ENCODE results near the gene CCDC180. TPM values are rescaled to one million over a fixed set of nuclear protein-coding genes. Genes with fewer than 3 reads are reported as not detected.

CCDC180 gene
- total RNA-seq, 4 donors from 2014 or later = 6.6 to 20.2 (median 9.5) TPM

DNA sequence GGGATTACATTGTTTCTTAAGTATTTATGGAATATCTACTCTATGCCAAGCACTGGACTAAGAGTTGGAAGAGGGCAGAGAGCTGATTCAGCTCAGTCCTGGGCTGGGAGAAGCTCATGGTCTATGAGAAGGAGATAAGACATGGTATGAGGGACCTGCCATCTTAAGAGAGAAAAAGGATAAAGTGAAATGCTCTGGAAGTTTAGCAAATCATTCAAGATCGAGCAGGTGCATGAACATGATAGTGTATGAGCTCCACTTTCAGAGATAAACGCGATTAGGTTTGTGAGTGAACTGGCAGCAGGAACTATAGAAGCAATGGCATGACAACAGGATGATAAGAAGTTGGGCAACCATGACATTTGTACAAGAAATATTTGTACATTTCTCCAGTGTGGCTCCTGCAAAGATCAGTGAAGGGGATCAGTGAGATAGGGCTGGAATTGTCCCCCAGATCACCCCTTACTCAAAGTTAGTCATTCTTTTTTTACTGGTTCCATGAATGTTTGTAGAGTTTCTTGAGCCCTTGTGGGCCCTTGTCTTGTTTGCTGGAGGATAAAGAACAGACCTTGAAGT lies 26.6 kb upstream of the CCDC180 start:
- H3K4me3 ChIP-seq = no peak overlapping the region
- no peaks in the 10 kb centered on the region for H3K4me1 ChIP-seq
- H3K27me3 ChIP-seq = no peaks in the 10 kb centered on the region
- intact Hi-C loops (cut with DNase I; ENCODE audit: low total_unique reads) = no loop called here
- peaks cover 0 to under 1% of the 10 kb centered on the region in 2 donors for H3K9me3 ChIP-seq
- TF ChIP-seq, protein P1, sequence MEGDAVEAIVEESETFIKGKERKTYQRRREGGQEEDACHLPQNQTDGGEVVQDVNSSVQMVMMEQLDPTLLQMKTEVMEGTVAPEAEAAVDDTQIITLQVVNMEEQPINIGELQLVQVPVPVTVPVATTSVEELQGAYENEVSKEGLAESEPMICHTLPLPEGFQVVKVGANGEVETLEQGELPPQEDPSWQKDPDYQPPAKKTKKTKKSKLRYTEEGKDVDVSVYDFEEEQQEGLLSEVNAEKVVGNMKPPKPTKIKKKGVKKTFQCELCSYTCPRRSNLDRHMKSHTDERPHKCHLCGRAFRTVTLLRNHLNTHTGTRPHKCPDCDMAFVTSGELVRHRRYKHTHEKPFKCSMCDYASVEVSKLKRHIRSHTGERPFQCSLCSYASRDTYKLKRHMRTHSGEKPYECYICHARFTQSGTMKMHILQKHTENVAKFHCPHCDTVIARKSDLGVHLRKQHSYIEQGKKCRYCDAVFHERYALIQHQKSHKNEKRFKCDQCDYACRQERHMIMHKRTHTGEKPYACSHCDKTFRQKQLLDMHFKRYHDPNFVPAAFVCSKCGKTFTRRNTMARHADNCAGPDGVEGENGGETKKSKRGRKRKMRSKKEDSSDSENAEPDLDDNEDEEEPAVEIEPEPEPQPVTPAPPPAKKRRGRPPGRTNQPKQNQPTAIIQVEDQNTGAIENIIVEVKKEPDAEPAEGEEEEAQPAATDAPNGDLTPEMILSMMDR (IDR thresholded peaks at IDR 0.05) = no peak
- no peak for TF ChIP-seq POLR2A (IDR thresholded peaks at IDR 0.05)
- no peak for DNase-seq
- no peak overlapping the region for H3K27ac ChIP-seq
- no peaks in the 10 kb centered on the region for H3K36me3 ChIP-seq

DNA sequence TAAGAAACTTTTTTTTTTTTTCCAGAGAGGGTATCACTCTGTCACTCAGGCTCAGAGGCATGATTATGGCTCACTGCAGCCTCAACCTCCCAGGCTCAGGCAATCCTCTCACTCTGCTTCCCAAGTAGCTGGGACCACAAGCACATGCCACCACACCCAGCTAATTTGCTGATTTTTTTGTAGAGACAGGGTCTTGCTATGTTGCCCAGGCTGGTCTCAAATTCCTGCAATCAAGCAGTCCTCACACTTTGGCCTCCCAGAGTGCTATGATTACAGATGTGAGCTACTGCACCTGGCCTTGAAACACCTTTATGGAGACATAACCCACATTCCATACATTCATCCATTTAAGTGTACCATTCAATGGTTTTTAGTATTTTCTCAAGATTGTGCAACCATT lies 23.7 kb upstream of the CCDC180 start:
- Histone ChIP-seq H3K27me3 (no peaks in the 10 kb centered on the region), H3K36me3 (no peaks in the 10 kb centered on the region), H3K4me3 (no peak overlapping the region), H3K27ac (no peak overlapping the region), H3K4me1 (no peaks in the 10 kb centered on the region), H3K9me3 (peaks cover 0 to 3% of the 10 kb centered on the region in 2 donors)
- no peak for TF ChIP-seq POLR2A (IDR thresholded peaks at IDR 0.05)
- TF ChIP-seq, protein P1 (IDR thresholded peaks at IDR 0.05) = no peak
- DNase-seq = no peak
- intact Hi-C loops (cut with DNase I; ENCODE audit: low total_unique reads) = no loop called here

DNA sequence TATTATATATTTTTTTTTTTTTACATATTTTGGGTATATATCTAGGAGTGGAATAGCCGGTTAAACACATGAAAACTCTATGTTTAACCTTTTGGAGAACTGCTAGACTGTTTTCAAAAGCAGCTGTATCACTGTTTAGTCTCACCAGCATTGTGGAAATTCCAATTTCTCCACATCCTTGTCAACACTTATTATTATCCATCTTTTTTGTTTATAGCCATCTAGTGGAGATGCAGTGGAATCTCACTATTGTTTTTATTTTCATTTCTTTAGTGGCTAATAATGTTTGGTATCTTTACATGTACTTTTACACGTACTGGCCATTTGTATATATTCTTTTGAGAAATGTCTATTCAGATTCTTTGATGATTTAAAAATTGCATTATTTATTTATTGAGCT lies 22.7 kb upstream of the CCDC180 start:
- intact Hi-C loops (cut with DNase I; ENCODE audit: low total_unique reads) = no loop called here
- no peaks in the 10 kb centered on the region for H3K27me3 ChIP-seq
- no peak overlapping the region for H3K27ac ChIP-seq
- no peak overlapping the region for H3K4me3 ChIP-seq
- H3K4me1 ChIP-seq = no peaks in the 10 kb centered on the region
- peaks cover 0 to 3% of the 10 kb centered on the region in 2 donors for H3K9me3 ChIP-seq
- H3K36me3 ChIP-seq = no peaks in the 10 kb centered on the region
- no peak for TF ChIP-seq POLR2A (IDR thresholded peaks at IDR 0.05)
- TF ChIP-seq, protein P1 (IDR thresholded peaks at IDR 0.05) = no peak
- no peak for DNase-seq

DNA sequence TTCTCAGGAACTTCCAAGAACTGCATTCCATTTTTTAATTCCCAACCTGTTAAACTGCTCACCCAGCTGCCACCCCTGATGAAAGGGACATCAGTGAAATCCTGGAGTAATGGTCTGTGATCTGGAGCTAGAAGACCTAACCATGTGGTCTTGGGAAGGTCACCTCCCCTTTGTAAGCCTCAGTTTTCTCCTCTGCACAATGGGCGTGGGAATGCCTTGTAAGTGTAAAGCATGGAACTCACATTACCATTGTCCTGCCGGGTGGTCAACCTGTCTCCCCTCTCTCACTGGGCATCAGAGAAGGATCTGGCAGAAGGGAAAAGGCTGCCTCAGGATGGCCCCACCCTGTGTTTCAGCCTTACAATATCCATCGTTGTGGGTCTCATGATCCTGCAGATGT lies 15.3 kb upstream of the CCDC180 start:
- H3K27me3 ChIP-seq = no peaks in the 10 kb centered on the region
- TF ChIP-seq POLR2A (IDR thresholded peaks at IDR 0.05) = no peak
- TF ChIP-seq, protein P1 (IDR thresholded peaks at IDR 0.05) = no peak
- H3K9me3 ChIP-seq = no peaks in the 10 kb centered on the region
- H3K4me3 ChIP-seq = no peak overlapping the region
- DNase-seq = no peak
- intact Hi-C loops (cut with DNase I; ENCODE audit: low total_unique reads) = no loop called here
- H3K4me1 ChIP-seq = no peaks in the 10 kb centered on the region
- H3K27ac ChIP-seq = no peak overlapping the region
- no peaks in the 10 kb centered on the region for H3K36me3 ChIP-seq

DNA sequence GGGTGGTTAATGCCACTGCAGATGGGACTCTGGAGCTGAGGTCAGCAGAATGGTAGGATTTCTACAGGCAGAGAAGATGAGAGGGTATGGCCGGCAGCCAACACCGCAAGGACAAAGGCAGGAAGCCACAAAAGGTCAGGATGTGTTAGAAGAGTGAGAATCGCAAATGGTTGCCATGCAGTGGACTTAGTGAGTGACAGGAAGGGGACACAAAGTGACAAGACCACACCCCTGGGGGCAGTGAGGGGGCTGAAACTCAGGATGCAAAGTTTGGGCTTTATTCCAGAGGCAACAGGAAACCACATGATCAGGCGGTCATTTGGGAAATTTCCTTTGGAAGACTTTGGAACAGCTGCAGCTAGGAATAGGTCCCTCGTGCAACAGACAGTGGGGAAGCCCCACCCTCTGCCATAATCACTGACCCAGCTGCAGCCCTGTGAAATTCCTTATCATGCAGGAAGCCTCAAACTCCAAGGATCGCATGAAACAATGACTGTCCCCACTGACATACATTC lies 14.2 kb upstream of the CCDC180 start:
- H3K9me3 ChIP-seq = peaks cover 0 to 4% of the 10 kb centered on the region in 2 donors
- TF ChIP-seq POLR2A (IDR thresholded peaks at IDR 0.05) = no peak
- TF ChIP-seq, protein P1 (IDR thresholded peaks at IDR 0.05) = no peak
- H3K4me3 ChIP-seq = no peak overlapping the region
- H3K4me1 ChIP-seq = no peaks in the 10 kb centered on the region
- no peaks in the 10 kb centered on the region for H3K27me3 ChIP-seq
- H3K27ac ChIP-seq = peak overlapping the region in 1 of 2 donors; percentile 26
- peak in 1 of 2 donors; percentile 39 for DNase-seq
- intact Hi-C loops (cut with DNase I; ENCODE audit: low total_unique reads) = no loop called here
- no peaks in the 10 kb centered on the region for H3K36me3 ChIP-seq

Data from uterus (tissue), 4 donors.